ENCODE measurements around the gene ASCC2. TPM values are rescaled to one million over a fixed set of nuclear protein-coding genes. Genes with fewer than 3 reads are reported as not detected.

Gene ASCC2
- total RNA-seq, 1 experiment from 2014 or later, result 49.1 TPM

- no peak for DNase-seq (ENCODE audit: low read depth)
Measured at GRCh38 chr22:29820961-29821290, 17.1 kb downstream of the ASCC2 start.

GRCh38 chr22:29819501-29819900 lies 18.6 kb downstream of the ASCC2 start:
- DNase-seq (ENCODE audit: low read depth), result no peak

GRCh38 chr22:29817724-29818123 lies 20.4 kb downstream of the ASCC2 start:
- DNase-seq (ENCODE audit: low read depth), result no peak

- no peak for DNase-seq (ENCODE audit: low read depth)
Measured at GRCh38 chr22:29816980-29817379, 21.1 kb downstream of the ASCC2 start.

- DNase-seq (ENCODE audit: low read depth), result no peak
Measured at GRCh38 chr22:29816539-29816938, 21.5 kb downstream of the ASCC2 start.

- no peak for DNase-seq (ENCODE audit: low read depth)
Measured at GRCh38 chr22:29816128-29816527, 21.9 kb downstream of the ASCC2 start.

- no peak for DNase-seq (ENCODE audit: low read depth)
Measured at GRCh38 chr22:29815580-29815979, 22.5 kb downstream of the ASCC2 start.

GRCh38 chr22:29814003-29814402 lies 24.1 kb downstream of the ASCC2 start:
- no peak for DNase-seq (ENCODE audit: low read depth)

GRCh38 chr22:29813563-29813962 lies 24.5 kb downstream of the ASCC2 start:
- peak; percentile 63 for DNase-seq (ENCODE audit: low read depth)

- no peak for DNase-seq (ENCODE audit: low read depth)
Measured at GRCh38 chr22:29813126-29813525, 24.9 kb downstream of the ASCC2 start.

- DNase-seq (ENCODE audit: low read depth), result no peak
Measured at GRCh38 chr22:29811377-29811776, 26.7 kb downstream of the ASCC2 start.

GRCh38 chr22:29810216-29810615 lies 27.9 kb downstream of the ASCC2 start:
- no peak for DNase-seq (ENCODE audit: low read depth)

- DNase-seq (ENCODE audit: low read depth), result no peak
Measured at GRCh38 chr22:29806196-29806595, 31.9 kb downstream of the ASCC2 start.

GRCh38 chr22:29804985-29805384 lies 33.1 kb downstream of the ASCC2 start:
- DNase-seq (ENCODE audit: low read depth), result no peak

GRCh38 chr22:29803190-29803589 lies 34.9 kb downstream of the ASCC2 start:
- no peak for DNase-seq (ENCODE audit: low read depth)

GRCh38 chr22:29801796-29802195 lies 36.3 kb downstream of the ASCC2 start:
- DNase-seq (ENCODE audit: low read depth), result no peak

- DNase-seq (ENCODE audit: low read depth), result no peak
Measured at GRCh38 chr22:29801153-29801552, 36.9 kb downstream of the ASCC2 start.

- DNase-seq (ENCODE audit: low read depth), result peak; percentile 95
Measured at GRCh38 chr22:29799217-29799680, 38.8 kb downstream of the ASCC2 start.

- no peak for DNase-seq (ENCODE audit: low read depth)
Measured at GRCh38 chr22:29798801-29799200, 39.3 kb downstream of the ASCC2 start.

- DNase-seq (ENCODE audit: low read depth), result peak; percentile 22
Measured at GRCh38 chr22:29798318-29798717, 39.8 kb downstream of the ASCC2 start.

GRCh38 chr22:29797351-29797750 lies 40.7 kb downstream of the ASCC2 start:
- DNase-seq (ENCODE audit: low read depth), result no peak

GRCh38 chr22:29795663-29796062 lies 42.4 kb downstream of the ASCC2 start:
- no peak for DNase-seq (ENCODE audit: low read depth)

- no peak for DNase-seq (ENCODE audit: low read depth)
Measured at GRCh38 chr22:29793396-29793795, 44.7 kb downstream of the ASCC2 start.

GRCh38 chr22:29790061-29790460 lies 48.0 kb downstream of the ASCC2 start:
- DNase-seq (ENCODE audit: low read depth), result no peak
